CD4-positive, alpha-beta T cell (primary cell): ENCODE data around the gene CORO1C. TPM values are rescaled to one million over a fixed set of nuclear protein-coding genes. Genes with fewer than 3 reads are reported as not detected.
"Not testable (repeated sequence)": the region's sequence is repeated elsewhere in the genome, so short reads cannot be mapped to it uniquely, and the experiment has no call there.

Source experiments
- ATAC-seq: fragments of 200-7000 bp; cut with Tn5 transposase; one replicate; pipeline ENCODE4 v1.10.0; 2022; ENCODE audit warnings: mild to moderate bottlenecking; ENCODE audit not compliant: poor library complexity
- CTCF ChIA-PET: fragments of 350-600 bp; sonication (Branson Sonifier 250); formaldehyde crosslinking; loops from one replicate; lab custom pipeline; 2021; ENCODE audit warnings: antibody characterized with exemption, inconsistent platforms; lab: Charles Lee
- POLR2A ChIA-PET: fragments of 350-600 bp; sonication (Branson Sonifier 250); formaldehyde crosslinking; loops from one replicate; lab custom pipeline; 2021; ENCODE audit warnings: antibody characterized with exemption, inconsistent platforms; lab: Charles Lee
- DNase-seq, 14 experiments: peaks; one replicate each; pipeline ENCODE4 v3.0.0-alpha.2; 2013 to 2020; ENCODE audit warnings: mixed read lengths in 2 of 14
- H3K27ac ChIP-seq, 2 donors: one replicate each; pipeline versions ENCODE4 v1.5.1 to v1.7.0; 2013; ENCODE audit warnings: low read length in 2 of 2, low read depth in 1 of 2, mild to moderate bottlenecking in 1 of 2
- H3K27me3 ChIP-seq, 2 experiments: 1 replicate in 1 of 2; 2 replicates in 1 of 2; pipeline versions ENCODE4 v1.6.1 to v1.7.0; 2013; ENCODE audit warnings: low read length in 2 of 2, control low read depth in 1 of 2, mild to moderate bottlenecking in 1 of 2, moderate library complexity in 1 of 2; ENCODE audit not compliant: insufficient read depth in 2 of 2, control insufficient read depth in 1 of 2
- H3K36me3 ChIP-seq: one replicate; pipeline ENCODE4 v1.6.1; 2013; ENCODE audit warnings: low read length, control low read depth; ENCODE audit not compliant: insufficient read depth
- H3K4me1 ChIP-seq: one replicate; pipeline ENCODE4 v1.6.1; 2013; ENCODE audit warnings: low read length, control low read depth; ENCODE audit not compliant: insufficient read depth
- H3K4me3 ChIP-seq: one replicate; pipeline ENCODE4 v1.5.1; 2013; ENCODE audit warnings: mild to moderate bottlenecking, low read length, moderate library complexity
- H3K9me3 ChIP-seq, 2 experiments: 1 replicate in 1 of 2; 2 replicates in 1 of 2; pipeline versions ENCODE4 v1.6.1 to v1.7.0; 2013; ENCODE audit warnings: low read length in 2 of 2, mild to moderate bottlenecking in 2 of 2, control low read depth in 1 of 2, moderate library complexity in 1 of 2; ENCODE audit not compliant: control insufficient read depth in 1 of 2, insufficient read depth in 1 of 2
- H3K27ac Mint-ChIP-seq: one replicate; pipeline ENCODE4 v1.8.0; 2020; ENCODE audit warnings: mixed read lengths
- H3K27me3 Mint-ChIP-seq: one replicate; pipeline ENCODE4 v1.8.0; 2021; ENCODE audit warnings: mixed read lengths
- H3K36me3 Mint-ChIP-seq: one replicate; pipeline ENCODE4 v1.8.0; 2021; ENCODE audit warnings: low read depth, mixed read lengths
- H3K4me1 Mint-ChIP-seq: one replicate; pipeline ENCODE4 v1.8.0; 2021; ENCODE audit warnings: low read depth, mixed read lengths
- H3K4me3 Mint-ChIP-seq: one replicate; pipeline ENCODE4 v1.8.0; 2020; ENCODE audit warnings: mild to moderate bottlenecking, mixed read lengths
- H3K9me3 Mint-ChIP-seq: one replicate; pipeline ENCODE4 v1.8.0; 2020; ENCODE audit warnings: mixed read lengths
- intact Hi-C, 2 experiments: fragments of 100-400 bp; cut with DNase I in 1 of 2; cut with micrococcal nuclease in 1 of 2; formaldehyde crosslinking; loops; one replicate each; pipeline versions ENCODE4 v1.15.1 to v1.9.0; 2023 to 2025; cut with DNase I, micrococcal nuclease
- total RNA-seq, 174 experiments: library from RNA in 2 of 174; stranded (reverse) in 2 of 174; gene quantifications; one replicate each; pipeline ENCODE4 v1.2.3 and lab custom pipeline; 2021 to 2026
- TF ChIP-seq, protein P1 (sequence below): fragments of 200-600 bp; IDR thresholded peaks from one replicate; pipeline ENCODE4 v1.8.0; 2022; ENCODE audit warnings: antibody characterized with exemption, mild to moderate bottlenecking

Gene CORO1C
- total RNA-seq, 2 experiments from 2014 or later = 6.7 to 7.4 TPM

DNA sequence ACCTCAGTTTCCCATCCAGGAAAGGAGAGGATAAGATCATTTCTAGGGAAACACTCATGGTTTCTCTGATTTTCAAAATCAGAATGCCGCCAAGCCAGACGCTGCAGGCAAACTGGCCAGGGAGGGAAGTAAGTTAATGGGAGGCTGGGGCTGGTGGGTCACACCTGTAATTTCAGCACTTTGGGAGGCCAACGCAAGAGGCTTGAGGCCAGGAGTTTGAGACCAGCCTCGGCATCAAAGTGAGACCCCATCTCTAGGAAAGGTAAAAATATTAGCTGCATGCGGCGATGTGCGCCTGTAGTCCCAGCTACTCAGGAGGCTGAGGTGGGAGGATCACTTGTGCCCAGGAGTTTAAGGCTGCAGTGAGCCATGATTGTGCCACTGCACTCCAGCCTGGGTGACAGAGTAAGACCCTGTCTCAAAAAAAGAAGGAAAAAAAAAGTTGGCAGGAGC, 98.2 kb downstream of the CORO1C start:
- intact Hi-C loops = loop anchor here (1.0 to 10.0 kb wide), 8 partner anchors 14 to 464 kb away; partner anchors contain the start of genes CORO1C (in 2 of the 2), ISCU (in 1 of the 2), UNG (in 1 of the 2) and USP30 (in 1 of the 2)
- TF ChIP-seq, protein P1, sequence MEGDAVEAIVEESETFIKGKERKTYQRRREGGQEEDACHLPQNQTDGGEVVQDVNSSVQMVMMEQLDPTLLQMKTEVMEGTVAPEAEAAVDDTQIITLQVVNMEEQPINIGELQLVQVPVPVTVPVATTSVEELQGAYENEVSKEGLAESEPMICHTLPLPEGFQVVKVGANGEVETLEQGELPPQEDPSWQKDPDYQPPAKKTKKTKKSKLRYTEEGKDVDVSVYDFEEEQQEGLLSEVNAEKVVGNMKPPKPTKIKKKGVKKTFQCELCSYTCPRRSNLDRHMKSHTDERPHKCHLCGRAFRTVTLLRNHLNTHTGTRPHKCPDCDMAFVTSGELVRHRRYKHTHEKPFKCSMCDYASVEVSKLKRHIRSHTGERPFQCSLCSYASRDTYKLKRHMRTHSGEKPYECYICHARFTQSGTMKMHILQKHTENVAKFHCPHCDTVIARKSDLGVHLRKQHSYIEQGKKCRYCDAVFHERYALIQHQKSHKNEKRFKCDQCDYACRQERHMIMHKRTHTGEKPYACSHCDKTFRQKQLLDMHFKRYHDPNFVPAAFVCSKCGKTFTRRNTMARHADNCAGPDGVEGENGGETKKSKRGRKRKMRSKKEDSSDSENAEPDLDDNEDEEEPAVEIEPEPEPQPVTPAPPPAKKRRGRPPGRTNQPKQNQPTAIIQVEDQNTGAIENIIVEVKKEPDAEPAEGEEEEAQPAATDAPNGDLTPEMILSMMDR = no peak
- Histone ChIP-seq H3K9me3 (no peaks in the 10 kb centered on the region), H3K27me3 (no peaks in the 10 kb centered on the region), H3K36me3 (peaks cover 26% of the 10 kb centered on the region), H3K4me3 (peak overlapping the region; percentile 87), H3K4me1 (peaks cover 75% of the 10 kb centered on the region), H3K27ac (peak overlapping the region; percentile 86 to 95)
- Mint-ChIP-seq H3K9me3 (no peaks in the 10 kb centered on the region), H3K36me3 (peaks cover 48% of the 10 kb centered on the region), H3K27ac (peak overlapping the region; percentile 100), H3K4me3 (peak overlapping the region; percentile 98), H3K27me3 (no peaks in the 10 kb centered on the region), H3K4me1 (peaks cover 79% of the 10 kb centered on the region)
- ChIA-PET CTCF (interaction anchor here (1.2 to 10.2 kb wide), 7 partner anchors 13 to 170 kb away, joined by 3 to 128 read pairs (median 10); no protein-coding TSS in a partner anchor), POLR2A (interaction anchor here (0.6 to 8.5 kb wide), 15 partner anchors 13 to 1279 kb away, joined by 4 to 186 read pairs (median 7); partner anchors contain the start of genes ISCU, SART3 and SSH1)
- DNase-seq (peak in 2 of 14 experiments; percentile 14 to 24), ATAC-seq (no peak)

DNA sequence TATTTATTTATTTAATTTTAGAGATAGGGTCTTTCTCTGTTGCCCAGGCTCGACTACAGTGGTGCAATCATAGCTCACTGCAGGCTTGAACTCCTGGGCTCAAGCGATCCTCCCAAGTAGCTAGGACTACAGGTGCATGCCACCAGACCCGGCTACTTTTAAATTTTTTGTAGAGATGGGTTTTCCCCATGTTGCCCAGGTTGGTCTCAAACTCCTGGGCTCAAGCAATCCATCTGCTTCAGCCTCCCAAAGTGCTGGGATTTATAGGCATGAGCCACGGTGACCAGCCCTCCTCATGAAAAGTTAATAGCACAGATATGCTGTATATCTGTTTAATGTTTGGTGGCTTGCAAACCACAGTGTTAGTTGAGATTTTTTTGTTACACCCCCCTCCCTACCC, 100.1 kb downstream of the CORO1C start:
- Histone ChIP-seq H3K4me1 (peaks cover 82% of the 10 kb centered on the region), H3K27ac (peak overlapping the region; percentile 86 to 95), H3K4me3 (peak overlapping the region; percentile 87), H3K36me3 (peaks cover 44% of the 10 kb centered on the region)
- ChIA-PET POLR2A (interaction anchor here (0.6 to 8.5 kb wide), 6 partner anchors 13 to 99 kb away, joined by 3 to 186 read pairs (median 51); partner anchors contain the start of genes ISCU and SART3), CTCF (interaction anchor here (1.0 to 10.2 kb wide), 4 partner anchors 12 to 462 kb away, joined by 3 to 128 read pairs (median 18); partner anchors contain the start of gene ALKBH2)
- H3K27me3 Mint-ChIP-seq, H3K9me3 ChIP-seq, DNase-seq, ATAC-seq, H3K27me3 ChIP-seq, H3K9me3 Mint-ChIP-seq: not testable (repeated sequence)
- H3K36me3 Mint-ChIP-seq = peaks cover 63% of the 10 kb centered on the region
- H3K27ac Mint-ChIP-seq = peak overlapping the region; percentile 100
- intact Hi-C loops = loop anchor here (5.0 to 10.0 kb wide), 4 partner anchors 61 to 466 kb away; partner anchors contain the start of genes CORO1C (in 2 of the 2), UNG (in 1 of the 2) and USP30 (in 1 of the 2)
- H3K4me3 Mint-ChIP-seq = peak overlapping the region; percentile 98
- peaks cover 77% of the 10 kb centered on the region for H3K4me1 Mint-ChIP-seq

DNA sequence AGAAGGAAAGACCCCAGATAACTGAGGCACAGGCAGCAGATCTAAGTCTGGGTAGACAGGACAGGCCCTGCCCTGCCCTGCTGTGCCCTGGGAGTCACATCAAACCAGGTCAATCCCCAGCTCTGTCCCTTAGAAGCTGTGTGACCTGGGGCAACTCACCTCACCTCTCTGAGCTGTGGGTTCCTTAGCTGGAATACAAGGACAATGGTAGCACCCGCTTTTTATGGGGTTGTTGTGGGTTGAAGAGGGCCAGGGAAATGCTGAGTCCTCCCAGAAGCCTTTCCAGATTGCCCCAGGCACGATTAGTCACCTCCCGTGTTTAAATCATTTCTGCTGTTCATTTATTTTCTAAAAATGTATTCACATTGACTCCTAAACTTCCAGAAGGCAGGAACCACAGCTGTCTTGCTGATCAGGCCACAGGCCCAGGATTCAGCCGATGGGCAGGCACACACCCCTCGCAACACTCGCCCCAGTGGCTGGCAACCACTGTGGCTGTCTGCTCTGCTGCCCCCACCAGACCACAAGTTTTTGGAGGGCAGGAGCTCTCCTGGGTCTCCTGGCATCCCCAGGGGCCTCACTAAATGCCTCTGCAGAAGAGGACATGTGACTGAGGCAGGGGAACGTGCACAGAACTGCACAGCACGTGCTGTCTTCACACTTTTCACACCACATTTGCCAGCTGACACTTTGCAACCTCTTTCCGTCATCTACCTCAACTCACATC, 100.7 kb downstream of the CORO1C start:
- Histone ChIP-seq H3K36me3 (peaks cover 50% of the 10 kb centered on the region), H3K4me3 (peak overlapping the region; percentile 87), H3K27me3 (no peaks in the 10 kb centered on the region), H3K4me1 (peaks cover 82% of the 10 kb centered on the region), H3K9me3 (no peaks in the 10 kb centered on the region), H3K27ac (peak overlapping the region; percentile 86 to 95)
- Mint-ChIP-seq H3K9me3 (no peaks in the 10 kb centered on the region), H3K4me3 (peak overlapping the region; percentile 98), H3K27ac (peak overlapping the region; percentile 100), H3K4me1 (peaks cover 75% of the 10 kb centered on the region), H3K27me3 (no peaks in the 10 kb centered on the region), H3K36me3 (peaks cover 69% of the 10 kb centered on the region)
- ChIA-PET POLR2A (interaction anchor here (0.6 to 8.5 kb wide), 4 partner anchors 12 to 67 kb away, joined by 3 to 186 read pairs (median 86); partner anchors contain the start of genes ISCU and SART3), CTCF (interaction anchor here (1.5 to 10.2 kb wide), 3 partner anchors 11 to 463 kb away, joined by 3 to 128 read pairs (median 31); partner anchors contain the start of gene ALKBH2)
- intact Hi-C loops = loop anchor here (5.0 to 10.0 kb wide), 4 partner anchors 62 to 467 kb away; partner anchors contain the start of genes CORO1C (in 2 of the 2), UNG (in 1 of the 2) and USP30 (in 1 of the 2)
- peak in 4 of 14 experiments; percentile 32 to 60 (median 52) for DNase-seq
- no peak for ATAC-seq
- TF ChIP-seq, protein P1 = no peak
